HL-60/S4 treated with retinoic acid at 250 ng/mL for 4 days and 3 days (cell line): ENCODE measurements around the gene APOL6.
"Not testable (repeated sequence)": the region's sequence is repeated elsewhere in the genome, so short reads cannot be mapped to it uniquely, and the experiment has no call there.

Source experiments
- in situ Hi-C: fragments of 300-500 bp; cut with MboI; formaldehyde crosslinking; loops from 2 replicates; pipeline ENCODE4 v1.7.0; 2022; ENCODE audit warnings: low sequenced_read_pairs

Gene APOL6

DNA sequence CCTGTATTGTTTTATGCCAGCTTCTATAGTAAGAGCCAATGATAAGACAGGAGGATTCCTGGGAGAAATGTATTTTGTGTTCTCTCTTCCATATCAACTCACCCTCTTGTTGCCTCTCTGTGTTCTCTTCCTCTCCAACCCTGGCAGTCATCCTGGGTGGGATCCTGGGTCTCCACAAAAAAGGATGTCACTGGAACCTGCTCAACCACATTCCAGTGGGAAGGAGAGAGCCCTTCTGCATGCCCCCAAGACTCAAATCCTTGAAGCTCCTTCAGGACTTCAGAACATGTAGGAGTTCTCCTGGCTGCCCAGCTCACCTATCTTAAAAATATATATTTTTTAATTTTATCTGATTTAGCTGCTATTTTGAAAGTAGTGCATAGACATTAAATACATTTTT, 26.1 kb downstream of the APOL6 start:
- in situ Hi-C loops = no loop called here

DNA sequence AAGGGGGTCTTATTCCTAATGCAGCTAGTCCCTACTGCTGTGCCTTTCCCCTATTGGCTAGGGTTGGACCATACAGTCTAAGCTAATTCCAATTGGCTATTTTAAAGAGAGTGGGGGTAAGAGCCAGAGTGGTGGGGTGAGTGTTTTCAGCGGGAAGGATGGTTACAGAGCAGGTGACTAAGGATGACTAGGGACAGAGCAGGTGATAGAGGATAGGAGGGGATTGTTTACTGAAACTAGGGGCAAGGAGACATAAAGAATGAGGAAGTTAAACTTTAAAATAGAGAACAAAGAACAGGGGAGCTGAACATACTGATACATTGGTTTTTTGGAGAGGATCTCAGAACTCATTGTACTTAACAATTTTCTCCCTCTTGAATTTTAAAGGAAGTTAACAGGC, 27.8 kb downstream of the APOL6 start:
- in situ Hi-C loops = not testable (repeated sequence)

DNA sequence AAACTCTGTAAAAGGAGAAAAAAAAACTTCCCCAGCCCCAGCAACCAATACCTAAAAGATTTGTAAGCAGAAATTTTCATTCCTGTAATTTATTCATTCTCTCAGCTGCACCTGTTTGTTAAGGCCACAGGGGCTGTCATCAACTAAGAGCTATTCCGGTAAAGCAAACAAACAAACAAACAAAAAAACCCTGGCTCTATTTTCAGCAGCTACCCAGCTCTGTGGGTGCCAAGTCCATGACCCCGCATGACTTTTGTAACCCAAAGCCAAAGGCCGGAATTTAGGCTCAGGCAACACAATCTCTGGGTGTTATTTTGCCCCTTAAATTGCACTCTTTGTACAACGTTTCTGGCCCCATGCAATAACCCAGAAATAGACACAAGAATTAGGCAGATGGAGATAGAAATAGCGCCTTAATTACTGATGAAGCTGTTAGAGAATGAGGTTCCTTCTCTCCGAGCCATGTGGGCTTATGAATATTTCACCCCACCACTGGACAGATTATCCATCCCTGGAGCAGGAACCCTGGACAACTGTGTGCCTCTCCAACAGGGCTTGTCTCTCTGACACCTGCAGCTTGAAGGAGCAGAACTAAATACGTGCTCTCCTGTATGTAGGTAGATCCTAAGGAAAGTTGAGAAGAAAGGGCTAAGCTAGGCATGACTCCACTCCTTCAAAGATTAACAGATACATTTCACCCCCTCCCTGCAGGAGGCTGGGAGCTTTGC, 29.4 kb downstream of the APOL6 start:
- in situ Hi-C loops = no loop called here

DNA sequence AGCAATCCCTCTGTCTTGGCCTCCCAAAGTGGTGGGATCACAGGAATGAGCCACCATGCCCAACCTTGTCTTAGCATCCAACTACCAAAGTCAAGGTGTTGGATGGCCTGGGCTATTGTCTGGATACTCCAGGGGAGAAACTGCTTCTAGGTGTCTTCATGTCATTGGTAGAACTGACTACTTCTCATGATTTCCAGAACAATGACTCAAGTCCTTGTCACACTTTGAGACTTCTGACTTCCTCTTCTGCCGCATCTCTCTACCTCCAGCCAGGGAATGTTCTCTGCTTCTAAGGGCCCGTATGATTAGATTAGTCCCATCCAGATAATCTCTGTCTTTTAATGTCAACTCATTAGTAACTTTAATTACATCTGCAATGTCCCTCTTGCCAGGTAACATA, 30.6 kb downstream of the APOL6 start:
- in situ Hi-C loops = no loop called here

DNA sequence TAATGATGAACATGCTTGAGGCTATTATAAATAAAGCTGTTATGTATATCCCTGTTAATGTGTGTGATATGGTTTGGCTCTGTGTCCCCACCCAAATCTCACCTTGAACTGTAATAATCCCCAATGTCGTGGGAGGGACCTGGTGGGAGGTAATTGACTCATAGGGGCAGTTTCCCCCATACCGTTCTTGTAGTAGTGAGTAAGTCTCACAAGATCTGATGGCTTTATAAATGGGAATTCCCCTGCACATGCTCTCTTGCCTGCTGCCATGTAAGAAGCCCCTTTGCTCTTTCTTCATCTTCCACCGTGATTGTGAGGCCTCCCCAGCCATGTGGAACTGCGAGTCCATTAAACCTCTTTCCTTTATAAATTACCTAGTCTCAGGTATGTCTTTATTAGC, 31.2 kb downstream of the APOL6 start:
- in situ Hi-C loops = not testable (repeated sequence)

DNA sequence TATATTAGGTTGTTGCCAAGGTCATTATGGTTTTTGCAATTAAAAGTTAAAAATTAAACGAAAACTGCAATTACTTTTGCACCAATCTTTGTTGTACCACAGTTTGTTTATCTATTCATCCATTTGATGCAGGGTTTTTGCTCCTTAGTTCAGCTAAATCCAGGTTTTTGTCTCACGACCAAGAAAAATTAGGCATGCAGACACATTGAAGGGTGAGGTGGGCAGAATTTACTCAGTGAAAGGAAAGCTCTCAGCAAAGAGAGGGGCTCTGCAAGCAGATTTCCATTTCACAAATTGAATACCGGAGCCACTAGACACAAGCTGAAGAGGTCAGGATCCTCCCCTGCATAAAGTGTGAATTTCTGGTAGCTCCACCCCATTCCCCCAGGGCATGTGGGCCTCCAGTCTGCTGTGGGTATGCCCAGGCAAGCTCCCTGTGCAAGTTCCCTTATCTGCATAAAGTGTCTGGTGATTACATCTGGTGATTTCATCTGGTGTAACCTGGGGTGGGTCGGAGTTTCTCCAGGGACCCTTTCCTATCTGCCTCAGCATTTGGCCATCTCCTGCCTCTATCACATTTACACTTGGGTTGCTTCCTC, 33.3 kb downstream of the APOL6 start:
- in situ Hi-C loops = no loop called here

DNA sequence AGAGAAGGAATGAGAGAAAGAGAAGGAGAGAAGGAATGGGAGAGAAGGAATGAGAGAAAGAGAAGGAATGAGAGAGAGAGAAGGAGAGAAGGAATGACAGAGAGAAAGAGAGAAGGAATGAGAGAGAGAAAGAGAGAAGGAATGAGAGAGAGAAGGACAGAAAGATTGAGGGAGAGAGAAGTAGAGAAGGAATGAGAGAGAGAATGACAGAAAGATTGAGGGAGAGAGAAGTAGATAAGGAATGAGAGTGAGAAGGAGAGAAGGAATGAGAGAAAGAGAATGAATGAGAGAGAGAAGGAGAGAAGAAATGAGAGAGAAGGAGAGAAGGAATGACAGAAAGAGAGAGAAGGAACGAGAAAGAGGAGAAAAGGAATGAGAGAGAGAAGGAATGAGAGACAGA, 35.3 kb downstream of the APOL6 start:
- in situ Hi-C loops = no loop called here

DNA sequence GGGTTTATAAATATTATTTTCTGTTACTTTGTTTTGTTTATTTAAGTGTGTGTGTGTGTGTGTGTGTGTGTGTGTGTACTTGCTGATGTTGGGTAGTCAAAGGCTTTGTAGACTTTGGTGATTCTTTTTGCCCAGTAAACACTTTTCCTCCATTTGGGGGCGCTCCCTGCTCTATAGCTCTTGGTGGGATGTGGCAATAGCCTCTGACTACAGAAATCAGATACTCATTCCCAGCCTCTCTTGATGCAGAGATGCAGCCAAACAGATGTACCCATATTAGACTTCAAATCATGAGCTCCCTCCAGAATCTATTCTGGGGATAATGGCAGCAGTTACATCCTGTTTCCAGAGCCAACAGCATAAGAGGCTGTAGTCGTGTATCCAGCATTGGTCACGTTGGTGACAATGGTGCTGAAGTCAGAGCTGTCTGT, 36.0 kb downstream of the APOL6 start:
- in situ Hi-C loops = no loop called here

DNA sequence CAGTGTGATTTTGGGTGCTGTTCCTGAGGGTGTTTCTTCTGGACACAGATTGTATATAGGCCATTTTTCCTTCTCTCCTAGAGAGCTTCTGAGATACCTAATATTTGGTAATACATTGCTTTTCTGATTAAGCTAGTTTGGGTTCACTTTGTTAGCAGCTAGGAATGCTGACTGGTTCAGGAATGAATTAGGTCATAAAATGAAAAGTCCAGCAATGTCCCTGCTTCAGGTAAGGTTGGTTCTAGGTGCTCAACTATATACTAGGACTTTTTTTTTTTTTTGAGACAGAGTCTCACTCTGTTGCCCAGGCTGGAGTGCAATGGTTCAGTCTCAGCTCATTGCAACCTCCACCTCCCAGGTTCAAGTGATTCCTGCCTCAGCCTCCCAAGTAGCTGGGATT, 36.5 kb downstream of the APOL6 start:
- in situ Hi-C loops = no loop called here

DNA sequence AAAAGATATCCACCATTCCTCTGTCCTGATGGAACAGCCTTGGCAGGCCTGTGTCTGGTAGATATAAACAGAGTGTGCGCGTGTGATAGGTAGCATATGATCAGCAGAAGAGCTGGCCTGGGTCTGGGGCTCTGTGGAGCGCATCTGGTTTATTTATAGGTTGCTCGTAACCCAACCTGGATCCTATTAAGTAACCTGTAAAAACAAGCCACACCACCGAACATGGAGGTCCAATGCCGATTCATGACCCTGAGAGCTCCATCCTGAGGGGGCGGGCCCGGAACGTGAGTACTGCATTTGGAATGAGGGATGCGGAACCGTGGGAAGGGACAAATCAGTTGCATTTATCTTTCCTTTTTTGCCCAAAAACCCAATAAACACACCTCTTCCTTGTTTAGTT, 37.5 kb downstream of the APOL6 start:
- in situ Hi-C loops = no loop called here

DNA sequence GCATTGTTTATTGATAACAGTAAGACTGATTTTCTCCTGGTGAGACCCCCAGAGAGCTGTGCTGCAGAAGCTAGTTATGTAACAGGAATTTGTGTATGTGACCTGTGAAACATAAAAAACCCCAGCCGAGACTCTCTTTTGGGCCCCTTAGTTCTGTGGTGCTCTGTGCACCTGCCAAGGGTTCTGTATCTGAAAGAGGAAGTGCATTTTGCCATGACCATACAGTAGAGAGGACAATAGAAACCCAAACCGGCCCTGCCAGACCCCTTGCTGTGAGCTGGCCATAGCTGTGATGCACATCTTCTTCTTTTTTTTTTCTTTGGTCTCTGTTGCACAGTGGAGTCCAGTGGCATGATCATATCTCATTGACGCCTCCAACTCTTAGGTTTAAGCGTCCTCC, 38.1 kb downstream of the APOL6 start:
- in situ Hi-C loops = no loop called here

DNA sequence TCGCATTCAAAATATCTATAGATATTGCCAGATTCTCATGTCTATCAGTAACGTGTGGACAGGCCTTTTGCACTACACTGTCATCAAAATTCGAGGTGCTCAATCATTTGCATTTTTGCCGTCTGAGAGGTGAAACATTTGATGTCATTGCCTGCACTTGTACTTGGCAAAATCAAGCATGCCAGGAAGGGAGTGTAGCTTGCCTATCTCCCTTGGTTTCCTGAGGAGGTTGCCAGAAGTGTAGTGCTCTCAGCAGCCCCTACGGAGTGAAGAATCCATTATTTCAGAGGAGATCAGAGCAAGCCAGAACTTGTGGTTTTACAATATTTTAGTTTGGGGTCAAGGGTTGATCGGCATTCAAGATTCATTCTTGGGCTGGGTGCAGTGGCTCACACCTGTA, 39.2 kb downstream of the APOL6 start:
- in situ Hi-C loops = no loop called here

DNA sequence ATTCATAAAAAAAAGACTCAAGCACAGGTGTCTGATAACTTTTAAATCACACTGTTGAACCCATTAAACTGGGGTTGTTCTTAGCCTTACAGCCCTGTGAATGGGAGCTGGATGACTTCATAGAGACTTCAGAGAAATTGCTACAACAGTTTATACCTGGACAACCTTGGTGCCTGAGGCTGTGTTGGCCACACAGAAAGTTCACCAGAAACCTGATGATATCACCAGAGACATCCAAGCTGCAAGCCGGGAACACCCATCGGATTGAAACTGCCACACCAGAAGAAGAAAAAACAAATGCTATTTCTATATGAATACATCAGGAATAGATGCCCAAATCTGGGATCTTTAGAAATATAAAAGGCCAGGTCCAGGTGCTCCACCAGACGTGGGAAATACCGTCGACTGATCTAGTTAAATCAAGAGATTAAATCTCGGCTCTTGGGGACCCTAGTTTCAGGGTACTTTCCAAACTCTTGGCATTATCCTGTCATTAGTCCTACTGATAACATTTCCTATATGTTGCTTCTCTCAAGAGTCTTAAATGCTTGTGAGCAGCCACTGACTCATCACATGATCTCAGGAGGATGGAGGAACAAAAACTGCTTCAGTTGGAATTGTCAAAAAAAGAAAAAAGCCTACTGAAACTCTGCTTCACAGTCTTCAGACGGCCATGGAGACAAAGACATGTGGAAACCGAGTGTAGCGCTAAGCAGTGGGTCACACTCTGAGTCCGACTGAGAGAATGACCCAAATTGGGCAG, 40.8 kb downstream of the APOL6 start:
- in situ Hi-C loops = no loop called here

DNA sequence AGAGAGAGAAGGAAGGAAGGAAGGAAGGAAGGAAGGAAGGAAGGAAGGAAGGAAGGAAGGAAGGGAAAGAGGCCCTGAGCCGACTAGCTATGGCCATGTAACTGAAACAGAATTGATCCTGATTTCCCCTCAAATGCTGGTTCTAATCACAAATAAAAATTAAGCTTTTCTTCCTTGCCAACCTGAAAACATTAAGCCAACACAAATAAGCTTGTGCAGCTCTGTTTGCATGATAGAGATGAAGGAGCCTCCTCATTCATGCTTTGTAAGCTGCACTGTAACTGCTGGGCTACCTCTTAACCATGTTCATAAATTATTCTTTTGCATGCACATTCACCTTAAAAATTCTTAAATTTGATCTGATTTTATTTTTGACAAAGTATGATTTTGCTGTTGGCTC, 41.8 kb downstream of the APOL6 start:
- in situ Hi-C loops = no loop called here

DNA sequence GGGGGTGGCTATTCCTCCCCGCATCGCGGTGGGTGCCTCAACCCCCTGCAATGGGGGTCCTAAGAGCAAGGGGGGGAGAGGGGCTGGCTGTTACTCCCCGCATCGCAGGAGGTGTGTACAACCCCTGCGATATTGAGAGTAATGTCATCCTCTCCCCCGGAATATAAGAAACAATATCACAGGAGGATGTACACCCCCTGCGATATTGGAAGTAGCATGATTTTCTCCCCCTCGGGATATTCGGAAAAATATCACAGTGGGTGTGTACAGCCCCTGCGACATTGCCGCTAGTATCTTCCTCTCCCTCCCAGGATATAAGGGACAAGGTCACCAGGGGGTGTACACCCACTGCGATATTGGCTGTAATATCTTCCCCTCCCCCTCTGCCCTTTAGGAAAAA, 47.0 kb downstream of the APOL6 start:
- in situ Hi-C loops = no loop called here

DNA sequence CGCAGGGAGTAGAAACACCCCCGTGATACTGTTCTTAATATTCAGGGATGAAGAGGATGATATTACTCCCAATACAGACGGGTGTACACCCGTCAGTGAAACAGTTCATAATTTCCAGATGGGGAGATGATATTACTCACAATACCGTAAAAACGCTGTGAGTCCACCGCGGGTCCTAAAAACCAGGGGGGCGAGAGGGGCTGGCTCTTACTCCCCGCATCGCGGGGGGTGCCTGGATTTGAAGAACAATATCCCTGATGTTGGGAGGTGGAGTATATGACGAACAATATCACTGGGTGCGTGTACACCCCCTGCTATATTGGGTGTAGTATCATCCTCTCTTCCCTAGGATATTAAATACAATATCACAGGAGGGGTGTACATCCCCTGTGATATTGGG, 48.9 kb downstream of the APOL6 start:
- in situ Hi-C loops = no loop called here

DNA sequence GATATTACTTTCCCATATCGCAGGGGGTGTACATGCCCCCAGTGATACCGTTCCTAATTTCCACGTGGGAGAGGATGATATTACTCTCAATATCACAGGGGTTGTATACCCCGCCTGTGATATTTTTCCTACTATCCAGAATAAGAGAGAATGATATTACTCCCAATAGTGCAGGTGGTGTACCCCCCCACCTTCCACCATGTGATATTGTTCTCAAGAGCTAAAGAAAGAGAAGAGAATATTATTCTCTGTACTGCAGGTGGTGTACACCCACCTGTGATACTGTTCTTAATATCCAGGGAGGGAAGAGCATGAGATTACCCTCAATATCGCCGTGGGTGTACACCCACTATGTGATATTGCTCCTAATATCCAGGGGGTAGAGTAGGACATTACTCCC, 51.6 kb downstream of the APOL6 start:
- in situ Hi-C loops = not testable (repeated sequence)

DNA sequence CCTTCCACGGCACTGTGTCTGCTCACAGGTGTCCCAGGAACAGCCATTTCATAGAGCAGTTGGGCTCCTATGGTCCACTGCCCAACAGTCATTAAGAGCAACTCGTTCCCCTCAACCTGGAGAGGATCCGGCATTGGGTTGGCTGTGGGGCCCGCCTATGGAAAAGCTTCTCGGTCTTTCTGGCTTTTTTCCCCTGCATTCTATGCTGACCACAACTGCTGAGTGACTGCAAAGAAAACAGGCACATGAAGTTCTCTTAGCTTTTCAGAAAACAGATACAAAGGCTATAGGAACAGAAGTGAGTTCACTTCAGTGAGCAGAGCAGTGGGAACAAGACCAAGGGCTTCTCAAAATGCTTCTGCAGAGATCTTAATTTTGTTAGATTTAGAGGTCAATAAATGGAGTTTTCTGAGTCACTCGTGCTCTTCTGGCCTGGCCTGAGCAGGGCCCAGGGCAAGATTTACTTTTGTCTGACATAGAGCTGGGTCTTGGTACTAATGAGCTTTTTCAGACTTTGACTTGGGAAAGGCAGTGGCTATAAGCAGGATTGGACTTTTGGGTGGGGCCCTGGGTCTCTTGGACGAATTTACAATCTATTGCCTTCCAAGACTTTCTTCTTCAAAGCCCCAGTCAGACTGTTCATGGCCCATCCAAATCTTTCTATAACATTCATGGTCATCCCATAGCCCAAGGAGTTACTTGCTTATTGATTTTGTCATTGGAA, 55.8 kb downstream of the APOL6 start:
- in situ Hi-C loops = no loop called here

DNA sequence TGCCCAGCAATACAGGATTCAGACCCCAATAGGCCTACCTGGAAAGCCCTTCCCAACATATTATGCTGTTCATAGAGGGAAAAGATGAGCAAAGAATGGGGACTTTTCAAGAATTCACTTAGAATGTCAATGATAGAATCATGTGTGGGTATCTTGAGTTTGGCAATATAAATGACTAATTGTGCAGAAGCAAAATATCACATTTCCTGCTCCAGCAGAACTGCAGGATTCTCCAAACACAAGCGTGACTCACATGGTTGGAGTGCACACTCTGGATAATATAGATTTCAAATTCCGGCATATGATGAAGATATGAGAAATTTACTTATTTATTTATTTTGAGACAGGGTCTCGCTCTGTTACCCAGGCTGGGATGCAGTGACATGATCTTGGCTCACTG, 56.9 kb downstream of the APOL6 start:
- in situ Hi-C loops = no loop called here

DNA sequence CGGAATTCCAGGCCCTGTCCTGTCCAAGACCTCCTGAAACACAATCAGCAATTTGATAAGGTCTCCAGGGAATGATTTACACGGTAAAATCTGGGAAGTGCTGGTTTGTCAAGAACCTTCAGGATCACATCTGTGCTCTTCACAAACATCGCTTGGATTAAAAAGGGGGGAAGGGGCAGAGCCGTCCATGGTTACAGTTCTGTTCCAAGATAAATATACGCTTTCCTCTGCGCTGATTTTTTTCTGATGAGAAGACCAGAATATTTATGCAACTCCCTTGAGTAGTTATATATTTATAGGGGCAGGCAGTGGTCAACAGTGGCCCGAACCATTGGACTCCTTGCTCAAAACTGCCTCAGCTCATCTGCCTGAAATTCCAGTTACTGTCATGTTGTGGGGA, 60.2 kb downstream of the APOL6 start:
- in situ Hi-C loops = no loop called here

DNA sequence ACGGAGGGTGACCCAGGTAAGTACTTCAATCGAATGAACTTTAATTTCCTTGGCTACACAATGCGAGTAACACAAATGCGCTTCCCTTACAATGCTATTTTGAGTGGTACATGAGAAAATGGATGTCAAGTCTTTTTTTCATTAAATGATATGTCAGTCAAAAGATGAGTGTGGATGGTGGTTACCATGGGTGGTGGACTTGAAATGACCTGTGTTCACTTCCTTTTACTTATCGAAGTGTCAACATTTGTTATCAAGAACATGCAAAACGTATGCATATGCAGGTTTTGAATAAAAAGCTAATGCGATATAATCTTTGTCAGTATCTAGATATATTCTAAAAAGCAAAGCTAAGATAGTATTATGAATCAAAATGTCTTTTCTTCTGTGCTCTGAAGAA, 60.7 kb downstream of the APOL6 start:
- in situ Hi-C loops = no loop called here

DNA sequence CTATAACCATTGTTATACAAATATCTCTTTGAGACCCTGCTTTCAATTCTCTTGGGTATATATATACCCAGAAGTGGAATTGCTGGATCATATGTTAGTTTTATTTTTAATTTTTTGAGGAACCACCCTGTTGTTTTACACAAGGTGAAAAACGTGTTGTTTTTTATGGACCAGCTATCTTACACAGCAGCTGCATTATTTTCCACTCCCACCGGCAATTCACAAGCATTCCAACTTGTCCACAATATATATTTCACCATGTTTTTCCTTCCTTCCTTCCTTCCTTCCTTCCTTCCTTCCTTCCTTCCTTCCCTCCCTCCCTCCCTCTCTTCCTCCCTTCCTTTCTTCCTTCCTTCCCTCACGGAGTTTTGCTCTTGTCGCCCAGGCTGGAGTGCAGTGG, 63.1 kb downstream of the APOL6 start:
- in situ Hi-C loops = no loop called here
